Adrenal gland (tissue), 19 donors: ENCODE measurements around the gene TMBIM6. TPM values are rescaled to one million over a fixed set of nuclear protein-coding genes. Genes with fewer than 3 reads are reported as not detected.

Experiments used
- DNase-seq, 7 donors: peaks; one replicate each; pipeline ENCODE4 v3.0.0-alpha.2; 2019 to 2020
- H3K27ac ChIP-seq, 5 donors: fragments of 200-600 bp; sonication (generic) in 4 of 5; 1 replicate in 3 of 5; 2 replicates in 2 of 5; pipeline versions ENCODE4 v1.5.1 to v1.8.0; 2016 to 2020; ENCODE audit warnings: mild to moderate bottlenecking in 1 of 5
- H3K27me3 ChIP-seq: fragments of 200-600 bp; 2 replicates; pipeline ENCODE4 v1.8.0; 2021
- H3K36me3 ChIP-seq, 2 donors: fragments of 200-600 bp; replicated peaks in 1 of 2; 1 replicate in 1 of 2; 2 replicates in 1 of 2; pipeline versions ENCODE4 v1.5.1 to v1.8.0; 2018 to 2022
- H3K4me1 ChIP-seq, 2 donors: fragments of 200-600 bp; replicated peaks in 1 of 2; 1 replicate in 1 of 2; 2 replicates in 1 of 2; pipeline versions ENCODE4 v1.5.1 to v1.8.0; 2018 to 2021
- H3K4me3 ChIP-seq, 4 donors: fragments of 200-600 bp; sonication (generic) in 3 of 4; one replicate each; pipeline ENCODE4 v1.5.1; 2016 to 2018
- H3K9me3 ChIP-seq, 3 donors: fragments of 200-600 bp; sonication (generic) in 1 of 3; replicated peaks in 1 of 3; 1 replicate in 2 of 3; 2 replicates in 1 of 3; pipeline versions ENCODE4 v1.5.1 to v1.8.0; 2016 to 2021
- POLR2A ChIP-seq, 2 donors: fragments of 450-650 bp; IDR thresholded peaks; one replicate each; pipeline ENCODE4 v1.6.1; 2017; ENCODE audit warnings: antibody characterized with exemption in 2 of 2, mild to moderate bottlenecking in 2 of 2, moderate library complexity in 1 of 2
- WGBS, 4 donors: extraction: QIAGEN DNeasy Blood & Tissue Kit in 2 of 4; methylation state at CpG; one replicate each; pipeline versions ENCODE4 v1.1.5 to v1.1.7; 2013 to 2017; 5-methylcytosine and 5-hydroxymethylcytosine counted together
- intact Hi-C, 2 donors: fragments of 100-400 bp; cut with DNase I; formaldehyde crosslinking; loops; one replicate each; pipeline versions ENCODE4 v1.14.1 to v1.15.0; 2022 to 2023
- long read RNA-seq, 10 donors: library from polyadenylated mRNA in 3 of 10; unstranded in 2 of 10; stranded (forward) in 1 of 10; transcript quantifications; one replicate each; pipeline ENCODE4 v2.0.0 and lab custom pipeline, GENCODE V29; 2021 to 2026
- polyA plus RNA-seq, 3 donors: library from polyadenylated mRNA; stranded (reverse); fragments of 200-250 nt in 2 of 3; fragments of 350-450 nt in 1 of 3; fragmentation: Illumina TruSeq in 1 of 3; extraction: RNeasy Lipid Tissue Mini Kit (QIAGEN cat#74804) in 1 of 3; gene quantifications; one replicate each; pipeline ENCODE4 v1.2.3, GENCODE V29; 2013 to 2014
- total RNA-seq, 9 donors: library from RNA; depleted of rRNA in 4 of 9; stranded (reverse); fragments of >200 nt in 4 of 9; fragments of 120-200 nt in 1 of 9; fragmentation: NEBNext Ultra II Directional in 1 of 9; extraction: Animal tissue kit (Norgen Biotek cat#: 25700) in 1 of 9; gene quantifications; one replicate each; pipeline versions ENCODE4 v1.1.0 to v1.2.4, GENCODE V29; 2013 to 2023
- TF ChIP-seq, protein P1 (sequence below), 6 experiments: fragments of 450-650 bp in 4 of 6; fragments of 200-600 bp in 2 of 6; sonication (generic) in 1 of 6; IDR thresholded peaks; 1 replicate in 5 of 6; 2 replicates in 1 of 6; pipeline versions ENCODE4 v1.5.1 to v1.8.0; 2016 to 2021; ENCODE audit warnings: antibody characterized with exemption in 6 of 6, mild to moderate bottlenecking in 2 of 6, moderate library complexity in 1 of 6
- donor health status: healthy with polysubstance abuse.
- donor health status: Bipolar disorder and iron deficiency.
- donor health status: DM: yes; HTN: yes; CAD: no.
- donor health status: DM: no; HTN: no; CAD: no.
- donor health status: DM: no; HTN: no; CAD: no.
- donor health status: DM: yes; HTN: yes; CAD: no.

The TMBIM6 gene, protein sequence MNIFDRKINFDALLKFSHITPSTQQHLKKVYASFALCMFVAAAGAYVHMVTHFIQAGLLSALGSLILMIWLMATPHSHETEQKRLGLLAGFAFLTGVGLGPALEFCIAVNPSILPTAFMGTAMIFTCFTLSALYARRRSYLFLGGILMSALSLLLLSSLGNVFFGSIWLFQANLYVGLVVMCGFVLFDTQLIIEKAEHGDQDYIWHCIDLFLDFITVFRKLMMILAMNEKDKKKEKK
- total RNA-seq (100 to 1,000 TPM; 580 to 874 (median 762) TPM), polyA plus RNA-seq (100 to 1,000 TPM; 134 to 769 (median 249) TPM)
- long read RNA-seq, donor 1, transcript TMBIM6-219 (3 exons, 484 nt), result minor isoform, 11 of 215 reads
- long read RNA-seq, donor 1, transcript TMBIM6-202 (9 exons, 2,598 nt), result minor isoform, 5 of 215 reads
- long read RNA-seq, donor 1, transcript TMBIM6-201 (10 exons, 2,836 nt), result major isoform, 173 of 215 reads
- long read RNA-seq, donor 1, transcript TMBIM6-209 (8 exons, 2,494 nt), result minor isoform, 8 of 215 reads
- long read RNA-seq, donor 1, partial matches to known transcripts, result 17 of 215 reads
- long read RNA-seq, donor 1, other reads (novel, unspliced or antisense), result 0 of 215 reads
- long read RNA-seq, donor 2, transcript TMBIM6-202 (9 exons, 2,598 nt), result minor isoform, 9 of 144 reads
- long read RNA-seq, donor 2, transcript TMBIM6-201 (10 exons, 2,836 nt), result major isoform, 101 of 144 reads
- long read RNA-seq, donor 2, partial matches to known transcripts, result 24 of 144 reads
- long read RNA-seq, donor 2, other reads (novel, unspliced or antisense), result 0 of 144 reads
- long read RNA-seq, donor 3, transcript TMBIM6-201 (10 exons, 2,836 nt), result major isoform, 141 of 229 reads
- long read RNA-seq, donor 3, transcript TMBIM6-209 (8 exons, 2,494 nt), result minor isoform, 5 of 229 reads
- long read RNA-seq, donor 3, transcript TMBIM6-219 (3 exons, 484 nt), result minor isoform, 10 of 229 reads
- long read RNA-seq, donor 3, transcript TMBIM6-202 (9 exons, 2,598 nt), result minor isoform, 12 of 229 reads
- long read RNA-seq, donor 3, partial matches to known transcripts, result 59 of 229 reads
- long read RNA-seq, donor 3, other reads (novel, unspliced or antisense), result 0 of 229 reads
- long read RNA-seq, donor 4, transcript TMBIM6-202 (9 exons, 2,598 nt), result minor isoform, 6 of 223 reads
- long read RNA-seq, donor 4, transcript TMBIM6-201 (10 exons, 2,836 nt), result major isoform, 151 of 223 reads
- long read RNA-seq, donor 4, partial matches to known transcripts, result 11 of 223 reads
- long read RNA-seq, donor 4, other reads (novel, unspliced or antisense), result 48 of 223 reads
- long read RNA-seq, donor 5, transcript TMBIM6-202 (9 exons, 2,598 nt), result minor isoform, 21 of 1,516 reads
- long read RNA-seq, donor 5, transcript TMBIM6-217 (11 exons, 2,771 nt), result minor isoform, 20 of 1,516 reads
- long read RNA-seq, donor 5, transcript TMBIM6-201 (10 exons, 2,836 nt), result major isoform, 1,360 of 1,516 reads
- long read RNA-seq, donor 5, transcript TMBIM6-209 (8 exons, 2,494 nt), result minor isoform, 6 of 1,516 reads
- long read RNA-seq, donor 5, partial matches to known transcripts, result 71 of 1,516 reads
- long read RNA-seq, donor 5, other reads (novel, unspliced or antisense), result 29 of 1,516 reads
- long read RNA-seq, donor 6, transcript TMBIM6-209 (8 exons, 2,494 nt), result minor isoform, 5 of 127 reads
- long read RNA-seq, donor 6, transcript TMBIM6-201 (10 exons, 2,836 nt), result major isoform, 78 of 127 reads
- long read RNA-seq, donor 6, partial matches to known transcripts, result 4 of 127 reads
- long read RNA-seq, donor 6, other reads (novel, unspliced or antisense), result 33 of 127 reads
- long read RNA-seq, donor 7, transcript TMBIM6-201 (10 exons, 2,836 nt), result major isoform, 60 of 96 reads
- long read RNA-seq, donor 7, partial matches to known transcripts, result 28 of 96 reads
- long read RNA-seq, donor 7, other reads (novel, unspliced or antisense), result 0 of 96 reads
- long read RNA-seq, donor 8, transcript TMBIM6-202 (9 exons, 2,598 nt), result minor isoform, 14 of 608 reads
- long read RNA-seq, donor 8, transcript TMBIM6-201 (10 exons, 2,836 nt), result major isoform, 190 of 608 reads
- long read RNA-seq, donor 8, transcript TMBIM6-219 (3 exons, 484 nt), result minor isoform, 10 of 608 reads
- long read RNA-seq, donor 8, partial matches to known transcripts, result 387 of 608 reads
- long read RNA-seq, donor 8, other reads (novel, unspliced or antisense), result 0 of 608 reads
- long read RNA-seq, donor 9, transcript TMBIM6-202 (9 exons, 2,598 nt), result minor isoform, 9 of 258 reads
- long read RNA-seq, donor 9, transcript TMBIM6-201 (10 exons, 2,836 nt), result major isoform, 161 of 258 reads
- long read RNA-seq, donor 9, transcript TMBIM6-219 (3 exons, 484 nt), result minor isoform, 10 of 258 reads
- long read RNA-seq, donor 9, transcript TMBIM6-209 (8 exons, 2,494 nt), result minor isoform, 7 of 258 reads
- long read RNA-seq, donor 9, partial matches to known transcripts, result 68 of 258 reads
- long read RNA-seq, donor 9, other reads (novel, unspliced or antisense), result 0 of 258 reads
- long read RNA-seq, donor 10, transcript TMBIM6-201 (10 exons, 2,836 nt), result major isoform, 63 of 80 reads
- long read RNA-seq, donor 10, partial matches to known transcripts, result 9 of 80 reads
- long read RNA-seq, donor 10, other reads (novel, unspliced or antisense), result 0 of 80 reads

GRCh38 chr12:49740930-49741881 is at the start of gene TMBIM6:
TMBIM6 (plus strand) TSS chr12:49741557; CDS start chr12:49752494, 10,937 bp downstream.
- H3K27me3 ChIP-seq, result no peaks in the 10 kb centered on the region
- intact Hi-C loops, result no loop called here
- no peaks in the 10 kb centered on the region for H3K9me3 ChIP-seq
- H3K36me3 ChIP-seq, result no peaks in the 10 kb centered on the region
- DNase-seq, result peak; percentile 99 to 100 (median 100)
- H3K4me1 ChIP-seq, result peaks cover 24 to 39% of the 10 kb centered on the region in 2 donors
- H3K27ac ChIP-seq, result peak within 1 kb of the TSS; percentile 98 to 99 (median 99)
- WGBS, 4 donors, result 3 to 4% (median 4%) methylated on average over 45 to 50 of the region's 50 CpGs
- H3K4me3 ChIP-seq, result peak within 1 kb of the TSS; percentile 56 to 99 (median 78)
- TF ChIP-seq, protein P1, sequence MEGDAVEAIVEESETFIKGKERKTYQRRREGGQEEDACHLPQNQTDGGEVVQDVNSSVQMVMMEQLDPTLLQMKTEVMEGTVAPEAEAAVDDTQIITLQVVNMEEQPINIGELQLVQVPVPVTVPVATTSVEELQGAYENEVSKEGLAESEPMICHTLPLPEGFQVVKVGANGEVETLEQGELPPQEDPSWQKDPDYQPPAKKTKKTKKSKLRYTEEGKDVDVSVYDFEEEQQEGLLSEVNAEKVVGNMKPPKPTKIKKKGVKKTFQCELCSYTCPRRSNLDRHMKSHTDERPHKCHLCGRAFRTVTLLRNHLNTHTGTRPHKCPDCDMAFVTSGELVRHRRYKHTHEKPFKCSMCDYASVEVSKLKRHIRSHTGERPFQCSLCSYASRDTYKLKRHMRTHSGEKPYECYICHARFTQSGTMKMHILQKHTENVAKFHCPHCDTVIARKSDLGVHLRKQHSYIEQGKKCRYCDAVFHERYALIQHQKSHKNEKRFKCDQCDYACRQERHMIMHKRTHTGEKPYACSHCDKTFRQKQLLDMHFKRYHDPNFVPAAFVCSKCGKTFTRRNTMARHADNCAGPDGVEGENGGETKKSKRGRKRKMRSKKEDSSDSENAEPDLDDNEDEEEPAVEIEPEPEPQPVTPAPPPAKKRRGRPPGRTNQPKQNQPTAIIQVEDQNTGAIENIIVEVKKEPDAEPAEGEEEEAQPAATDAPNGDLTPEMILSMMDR (IDR thresholded peaks at IDR 0.05), result peak; percentile 93 to 97 (median 95)
- TF ChIP-seq POLR2A (IDR thresholded peaks at IDR 0.05), result peak; percentile 99 to 100

GRCh38 chr12:49692851-49693250 is 48.5 kb upstream of the TMBIM6 start:
- 74 to 81% (median 76%) methylated on average over 3 of the region's 3 CpGs for WGBS, 4 donors
- no peak for DNase-seq
- peaks cover 0 to 3% of the 10 kb centered on the region in 2 donors for H3K4me1 ChIP-seq
- TF ChIP-seq, protein P1 (IDR thresholded peaks at IDR 0.05), result no peak
- no peak for TF ChIP-seq POLR2A (IDR thresholded peaks at IDR 0.05)
- no peak overlapping the region for H3K4me3 ChIP-seq
- H3K36me3 ChIP-seq, result no peaks in the 10 kb centered on the region
- no peak overlapping the region for H3K27ac ChIP-seq
- H3K27me3 ChIP-seq, result no peaks in the 10 kb centered on the region
- intact Hi-C loops, result no loop called here
- no peaks in the 10 kb centered on the region for H3K9me3 ChIP-seq
